HG02885 (cell line): Measurements from ENCODE around the gene SIK2.
A peak's percentile ranks its signal among the peaks of the same experiment; 100 is the strongest.
"Not testable (repeated sequence)": the region's sequence is repeated elsewhere in the genome, so short reads cannot be mapped to it uniquely, and the experiment has no call there.

Source experiments
- ATAC-seq: cut with Tn5 transposase; IDR thresholded peaks from one replicate; pipeline ENCODE4 v1.9.1; 2021; ENCODE audit warnings: mild to moderate bottlenecking; ENCODE audit not compliant: unreplicated experiment, poor library complexity

The SIK2 gene

DNA sequence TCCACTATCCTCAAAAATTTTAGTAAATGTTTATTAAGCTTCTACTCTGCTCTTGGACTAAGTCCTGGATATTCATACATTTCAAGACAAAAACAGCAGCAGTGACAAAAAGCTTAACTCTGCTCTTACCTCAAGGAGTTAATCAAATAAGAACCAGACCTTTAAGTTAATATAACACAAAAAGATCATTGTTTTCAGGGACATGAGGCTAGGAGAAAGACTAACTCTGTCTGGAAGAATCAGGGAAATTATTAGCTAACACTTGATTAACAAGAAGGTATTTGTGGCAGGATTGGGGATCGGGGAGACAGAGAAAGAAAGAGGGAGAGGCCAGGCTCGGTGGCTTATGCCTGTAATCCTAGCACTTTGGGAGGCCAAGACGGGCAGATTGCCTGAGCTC lies 89.5 kb downstream of the SIK2 start:
- ATAC-seq = no peak

- ATAC-seq = peak; percentile 39
Observed at GRCh38 chr11:111693224-111693937, 91.1 kb downstream of the SIK2 start.

GRCh38 chr11:111694851-111695250 lies 92.6 kb downstream of the SIK2 start:
- peak; percentile 33 for ATAC-seq

DNA sequence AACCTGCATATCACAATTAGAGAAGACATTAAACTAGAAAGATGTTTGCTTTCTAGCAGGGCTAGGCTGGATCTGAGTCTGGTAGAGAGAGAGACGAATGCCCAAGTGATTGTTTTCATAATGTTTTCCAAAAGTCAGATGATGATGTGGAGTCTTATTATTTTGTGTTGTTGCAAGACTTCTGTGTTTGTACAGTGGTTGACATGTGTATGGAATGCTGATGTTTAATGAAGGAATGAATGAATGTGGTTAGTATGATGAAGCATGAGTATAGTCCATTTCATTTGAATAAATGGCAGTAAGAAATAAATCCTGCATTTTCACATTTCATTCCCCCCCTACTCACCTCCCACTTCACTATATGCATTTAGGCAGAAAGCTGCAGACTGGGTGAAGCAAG lies 94.3 kb downstream of the SIK2 start:
- ATAC-seq = no peak

GRCh38 chr11:111697933-111698371 lies 95.7 kb downstream of the SIK2 start:
- ATAC-seq = peak; percentile 69

DNA sequence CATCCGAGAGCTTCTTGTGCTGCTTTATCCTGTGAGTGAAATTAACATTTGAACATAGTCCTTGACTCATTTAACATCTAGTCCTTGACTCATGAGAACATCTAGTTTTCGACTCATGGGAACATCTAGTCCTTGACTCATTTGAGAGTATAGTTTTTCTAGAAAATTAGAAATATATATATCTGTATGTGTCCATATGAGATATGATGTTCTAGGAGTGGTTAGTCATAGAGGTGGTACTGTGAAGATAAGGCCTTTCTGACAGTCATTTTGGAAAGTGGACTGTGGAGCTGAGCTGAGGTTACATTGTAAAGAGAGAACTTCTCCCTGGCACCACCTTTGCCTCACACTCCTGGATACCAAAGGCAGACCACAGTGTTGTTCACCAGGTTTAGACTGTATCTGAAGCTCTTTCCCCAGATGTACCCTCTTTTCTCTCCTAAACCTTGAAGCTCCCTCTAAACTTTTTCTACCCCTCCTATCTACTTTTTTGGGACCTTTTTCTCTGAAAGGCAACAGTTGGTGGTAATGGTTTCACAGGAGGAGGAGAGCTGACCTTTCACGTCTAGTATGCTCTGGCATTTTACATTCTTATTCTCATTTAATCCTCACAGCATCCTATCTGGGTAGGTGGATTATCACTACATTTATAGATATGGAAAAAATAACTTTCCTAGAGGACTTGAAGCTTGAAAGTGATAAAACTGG lies 96.8 kb downstream of the SIK2 start:
- no peak for ATAC-seq

DNA sequence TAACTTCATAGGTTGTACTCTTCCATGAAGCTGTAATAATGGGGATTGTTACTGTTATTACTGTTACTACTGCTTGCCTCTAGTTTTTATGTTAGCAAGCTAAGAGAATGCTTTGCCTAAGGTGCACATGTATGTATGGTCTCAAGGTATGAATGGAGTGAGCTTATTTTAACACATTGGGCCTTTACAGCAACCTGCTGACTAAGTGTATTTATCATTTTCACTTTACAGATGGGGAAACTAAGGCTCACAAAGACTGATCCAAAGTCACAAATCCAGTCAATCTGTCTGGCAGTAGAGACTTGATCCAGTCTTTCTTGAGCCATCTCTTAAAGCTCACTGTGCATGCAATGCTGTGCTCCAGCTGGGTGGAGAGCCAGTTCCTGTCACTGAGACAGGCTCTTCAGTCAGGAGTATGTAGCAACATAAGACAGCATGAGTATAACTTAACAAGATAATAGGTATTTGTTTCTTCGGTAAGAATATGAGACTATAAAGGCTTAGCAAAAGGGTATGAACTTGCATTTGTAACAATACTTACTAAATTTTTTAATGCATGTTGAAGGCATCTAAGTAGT lies 97.4 kb downstream of the SIK2 start:
- ATAC-seq = no peak

DNA sequence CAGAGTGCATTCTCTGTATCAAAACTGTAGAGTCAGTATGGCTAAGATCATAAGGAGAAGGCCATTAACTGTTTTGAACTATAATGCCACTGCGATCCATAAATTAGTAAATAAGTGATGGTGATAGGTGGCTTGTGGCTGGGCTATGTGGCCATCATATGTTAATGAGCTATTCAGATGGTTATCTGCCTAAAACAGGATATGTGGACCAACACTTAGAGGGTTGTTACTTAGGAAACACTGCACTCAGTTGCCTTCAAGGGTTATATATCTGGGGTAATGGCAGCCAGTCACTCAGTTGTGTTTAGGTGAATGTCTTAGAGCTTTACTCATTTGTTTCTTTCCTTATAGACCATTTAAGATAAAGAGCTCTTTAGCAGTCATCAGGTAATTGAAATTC lies 97.9 kb downstream of the SIK2 start:
- no peak for ATAC-seq

- ATAC-seq = no peak
Observed at GRCh38 chr11:111702623-111703022, 100.4 kb downstream of the SIK2 start.

- no peak for ATAC-seq
Observed at GRCh38 chr11:111703576-111703975, 101.3 kb downstream of the SIK2 start.

DNA sequence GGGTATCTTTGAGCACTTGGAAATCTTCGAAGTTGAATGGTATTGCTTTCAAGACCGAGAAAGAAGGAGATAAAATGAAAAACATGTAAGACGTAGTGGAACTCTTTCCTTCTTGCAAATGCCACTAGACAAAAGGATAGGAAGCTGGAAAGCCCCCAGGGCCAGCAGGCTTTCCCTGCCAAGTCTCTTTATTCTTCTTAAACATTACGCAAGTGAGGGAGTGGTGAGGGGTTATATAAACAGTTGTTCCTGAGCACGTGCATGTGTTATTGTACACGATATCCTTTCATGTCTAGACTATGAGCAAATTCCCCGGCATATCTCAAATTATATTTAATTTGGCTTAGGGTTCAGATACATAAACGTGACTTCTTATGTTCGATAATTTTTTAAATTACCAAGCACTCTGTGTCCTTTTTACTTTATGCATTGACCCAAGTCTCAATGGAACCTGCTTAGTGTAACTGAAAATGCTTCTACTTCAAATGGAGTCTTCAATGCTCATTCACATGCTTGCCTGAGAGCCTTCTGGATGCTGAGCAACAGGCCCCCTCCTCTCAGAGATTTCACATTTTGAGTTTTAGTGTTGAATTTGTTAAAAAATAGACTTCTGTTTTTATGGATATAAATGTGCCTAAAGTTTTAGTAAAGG lies 104.9 kb downstream of the SIK2 start:
- ATAC-seq = no peak

DNA sequence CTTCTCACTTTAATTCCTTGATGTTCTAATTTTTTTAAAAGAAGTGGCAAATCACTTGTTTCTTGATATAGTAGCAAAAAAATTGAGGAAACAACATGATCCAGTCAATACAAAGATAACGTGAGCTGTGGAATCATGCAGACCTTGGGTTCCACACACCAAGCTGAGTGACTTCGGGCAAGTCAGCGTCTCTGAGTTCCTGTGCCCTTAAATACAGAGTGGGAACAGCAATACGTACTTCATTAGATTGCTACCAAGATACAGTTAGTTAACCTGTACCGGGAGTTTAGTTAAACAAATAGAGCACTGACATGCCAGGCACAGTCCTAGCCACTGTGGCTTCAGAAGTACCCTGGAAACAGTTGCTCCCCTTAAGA lies 105.4 kb downstream of the SIK2 start:
- no peak for ATAC-seq

DNA sequence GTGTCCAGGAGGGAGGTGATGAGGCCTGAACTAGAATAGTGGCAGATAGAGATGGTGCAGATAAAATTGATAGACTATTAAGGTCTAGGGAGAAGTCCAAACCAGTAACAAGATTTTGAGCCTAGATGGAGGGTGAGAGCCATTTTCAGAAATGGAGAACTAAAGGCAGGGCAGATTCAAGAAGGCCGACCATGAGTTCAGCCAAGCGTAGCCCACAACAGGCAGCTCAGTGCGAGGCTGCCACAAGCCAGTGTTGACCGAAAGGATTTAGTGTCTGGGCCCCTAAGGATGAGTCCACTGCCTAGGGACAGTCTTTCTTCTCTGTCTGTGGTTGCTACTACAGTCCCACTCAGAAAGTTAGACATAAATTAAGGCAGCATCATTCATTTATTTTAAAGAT lies 112.3 kb downstream of the SIK2 start:
- ATAC-seq = no peak

DNA sequence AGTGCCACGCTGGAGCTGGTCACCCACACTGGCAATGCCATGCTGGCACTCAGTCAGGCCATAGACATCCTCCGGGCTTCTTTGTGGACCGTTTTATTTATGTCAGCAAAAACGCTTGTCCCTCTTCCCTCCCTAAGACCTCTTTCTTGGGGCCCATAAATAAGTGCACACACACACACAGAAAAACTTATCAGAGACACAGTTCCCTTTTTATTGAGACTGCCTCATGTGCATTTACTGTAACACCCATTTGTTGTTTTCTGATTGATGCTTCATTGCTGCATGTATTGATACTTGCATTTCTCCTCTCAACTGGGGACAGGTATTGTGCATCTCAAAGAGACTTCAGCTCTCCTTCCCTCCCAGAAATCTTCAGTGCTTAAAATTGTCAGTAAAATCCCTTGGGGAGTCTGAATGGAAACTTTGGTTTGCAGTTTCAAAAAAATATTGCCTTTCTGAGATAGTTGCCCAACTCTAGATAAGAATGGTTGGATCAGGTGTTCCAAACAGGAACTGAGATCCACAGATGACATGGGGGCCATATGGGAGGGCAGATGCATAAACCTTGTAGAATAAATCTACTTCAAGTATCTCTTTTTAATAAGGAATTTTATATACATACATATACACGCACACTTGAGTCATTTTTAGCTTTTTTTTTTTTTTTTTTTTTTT lies 113.0 kb downstream of the SIK2 start:
- ATAC-seq = no peak

GRCh38 chr11:111717660-111718059 lies 115.4 kb downstream of the SIK2 start:
- not testable (repeated sequence) for ATAC-seq

DNA sequence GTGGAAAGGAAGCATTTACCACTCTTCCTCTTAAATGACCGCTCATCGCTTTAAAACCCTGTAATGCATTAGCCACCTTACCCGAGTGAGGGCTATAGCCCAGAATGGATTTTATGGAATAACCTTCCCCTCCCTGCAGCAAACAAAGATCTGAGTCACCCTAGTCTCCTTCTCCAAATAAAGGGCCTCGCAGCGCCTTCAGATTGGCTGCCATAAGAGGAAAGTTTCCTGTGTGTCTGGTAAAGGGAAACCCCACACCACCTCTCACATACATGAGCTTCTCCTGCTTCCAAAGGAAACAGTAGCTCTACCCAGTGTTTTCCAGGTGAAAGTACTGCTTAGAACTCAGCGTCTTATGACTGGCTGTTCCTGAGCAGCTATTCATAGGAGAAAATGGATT lies 116.2 kb downstream of the SIK2 start:
- no peak for ATAC-seq

DNA sequence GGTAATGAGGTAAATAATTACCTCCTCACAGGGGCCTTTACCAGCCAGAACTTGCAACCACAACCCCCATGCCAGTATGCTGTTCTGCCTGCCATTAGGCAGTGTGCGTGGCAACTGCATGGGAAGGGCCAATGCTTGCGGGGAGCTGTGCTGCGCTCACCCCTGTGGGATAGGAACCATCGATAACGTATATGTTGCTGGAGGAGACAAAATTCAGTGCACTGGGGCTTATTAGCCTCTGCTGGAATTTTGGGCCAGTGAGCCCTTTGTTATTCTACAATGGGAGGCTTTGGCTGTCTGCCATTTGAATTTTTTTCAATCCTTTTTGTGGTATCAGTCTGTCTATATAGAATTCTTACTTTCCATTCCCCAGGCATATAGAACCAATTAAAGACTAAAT lies 116.6 kb downstream of the SIK2 start:
- ATAC-seq = no peak

- no peak for ATAC-seq
Observed at GRCh38 chr11:111719379-111719778, 117.1 kb downstream of the SIK2 start.

GRCh38 chr11:111720801-111721494 lies 118.7 kb downstream of the SIK2 start:
- ATAC-seq = no peak

- no peak for ATAC-seq
Observed at GRCh38 chr11:111722501-111722900, 120.3 kb downstream of the SIK2 start.
